K562 (cell line): ENCODE results near the gene PRR7. TPM values are rescaled to one million over a fixed set of nuclear protein-coding genes. Genes with fewer than 3 reads are reported as not detected.

Source experiments
- DIDO1 ChIP-seq: fragments of 450-650 bp; IDR thresholded peaks from 2 replicates; pipeline ENCODE4 v1.6.1; 2016; ENCODE audit warnings: low read depth, missing biosample characterization, missing genetic modification characterization
- GTF2F1 ChIP-seq: IDR thresholded peaks from 2 replicates; pipeline ENCODE4 v1.6.1; 2011; ENCODE audit warnings: low read depth, low read length, improper control_type of control experiment
- HBP1 ChIP-seq: fragments of 450-650 bp; formaldehyde crosslinking; IDR thresholded peaks from 2 replicates; pipeline ENCODE4 v1.4.0; 2022; ENCODE audit warnings: missing genetic modification characterization
- NFYB ChIP-seq: IDR thresholded peaks from 2 replicates; pipeline ENCODE4 v1.6.1; 2011; ENCODE audit warnings: mild to moderate bottlenecking, moderate library complexity; ENCODE audit not compliant: insufficient read length; ENCODE audit errors: extremely low read depth
- PHB ChIP-seq: fragments of 250-450 bp; sonication (Bioruptor Pico); IDR thresholded peaks from 2 replicates; pipeline ENCODE4 v1.5.0; 2021
- SETDB1 ChIP-seq: IDR thresholded peaks from one replicate; pipeline ENCODE4 v1.6.1; 2012; ENCODE audit warnings: low read length, control low read depth, inconsistent platforms
- SP1 ChIP-seq: sonication (generic); formaldehyde crosslinking; IDR thresholded peaks from 2 replicates; pipeline ENCODE4 v1.8.1; 2022; ENCODE audit warnings: mild to moderate bottlenecking, missing genetic modification reagents
- TSC22D4 ChIP-seq: fragments of 450-650 bp; IDR thresholded peaks from 2 replicates; pipeline ENCODE4 v1.6.1; 2016; ENCODE audit warnings: missing genetic modification characterization, missing biosample characterization, control low read depth
- ZNF12 ChIP-seq: sonication (generic); formaldehyde crosslinking; IDR thresholded peaks from 2 replicates; pipeline ENCODE4 v1.4.0; 2020; ENCODE audit warnings: mild to moderate bottlenecking, missing genetic modification reagents
- ZNF318 ChIP-seq, 2 experiments: fragments of 450-650 bp; IDR thresholded peaks; 2 replicates each; pipeline ENCODE4 v1.6.1; 2016; ENCODE audit warnings: mild to moderate bottlenecking in 2 of 2, borderline replicate concordance in 1 of 2, low read depth in 1 of 2, moderate library complexity in 1 of 2
- ZNF592 ChIP-seq: fragments of 450-650 bp; IDR thresholded peaks from 2 replicates; pipeline ENCODE4 v1.6.1; 2017; ENCODE audit warnings: antibody characterized with exemption, mild to moderate bottlenecking
- polyA plus RNA-seq, 8 experiments: library from polyadenylated mRNA; depleted of rRNA in 4 of 8; stranded (reverse) in 5 of 8; unstranded in 3 of 8; fragments of >200 nt; fragmentation: Nextera tagmentation in 2 of 8; fragmentation: Illumina TruSeq in 1 of 8; extraction: Ambion mirVana in 2 of 8; extraction: Trizol in 1 of 8; gene quantifications; 2 replicates each; pipeline versions ENCODE4 v1.2.1 to v1.2.3, GENCODE V29; 2011 to 2014; ENCODE audit warnings: inconsistent platforms in 1 of 8, missing spikeins in 1 of 8
- total RNA-seq, 7 experiments: library from RNA; depleted of rRNA in 6 of 7; stranded (reverse); fragments of >200 nt in 6 of 7; fragmentation: Illumina TruSeq in 2 of 7; extraction: Trizol in 2 of 7; gene quantifications; 2 replicates each; pipeline versions ENCODE4 v1.2.1 to v1.2.3, GENCODE V29; 2011 to 2021; ENCODE audit warnings: low replicate concordance in 1 of 7

PRR7 gene
- total and polyA plus RNA-seq, 9 of the 15 experiments (the other 6 are each of a cell fraction or from before 2014, with no cell fraction given) = 0.80 to 11.3 (median 10.4) TPM; not detected in 4

GRCh38 chr5:177494346-177495195, 48.0 kb downstream of the PRR7 start (continued):
- TF ChIP-seq ZNF592 (no peak), HBP1 (CRISPR knock-in tag) (no peak), NFYB (no peak), SP1 (no peak), PHB (no peak), GTF2F1 (no peak), DIDO1 (no peak), SETDB1 (no peak), ZNF12 (CRISPR knock-in tag) (no peak), ZNF318 (IDR thresholded peaks at IDR 0.05; ENCODE audit: borderline replicate concordance in 1 of 2, low read depth in 1 of 2) (no peak), TSC22D4 (no peak)
